Measurements from ENCODE around the gene TRPM1. TPM values are rescaled to one million over a fixed set of nuclear protein-coding genes. Genes with fewer than 3 reads are reported as not detected.
A peak's percentile ranks its signal among the peaks of the same experiment; 100 is the strongest.

Gene TRPM1
- total and polyA plus RNA-seq, 3 donors from 2014 or later: 3.6 to 4.4 (median 4.4) TPM

GRCh38 chr15:31070867-31071266 lies 30.7 kb downstream of the TRPM1 start:
- no peak for DNase-seq
- Histone ChIP-seq H3K4me1 (peaks cover 13% of the 10 kb centered on the region), H3K4me3 (no peak overlapping the region), H3K27ac (no peak overlapping the region), H3K27me3 (no peaks in the 10 kb centered on the region), H3K9me3 (no peaks in the 10 kb centered on the region), H3K36me3 (ENCODE audit: low read depth, missing control alignments) (no peaks in the 10 kb centered on the region)
- intact Hi-C loops (cut with DNase I; ENCODE audit: low total_unique reads): no loop called here
- TF ChIP-seq POLR2A (IDR thresholded peaks at IDR 0.05): no peak
- no peak for TF ChIP-seq CTCF (IDR thresholded peaks at IDR 0.05)
- WGBS, 2 donors: 83 to 91% methylated on average over 2 of the region's 2 CpGs

- Histone ChIP-seq H3K27me3 (no peaks in the 10 kb centered on the region), H3K27ac (no peak overlapping the region), H3K4me1 (peaks cover 13% of the 10 kb centered on the region), H3K36me3 (ENCODE audit: low read depth, missing control alignments) (no peaks in the 10 kb centered on the region), H3K9me3 (no peaks in the 10 kb centered on the region), H3K4me3 (no peak overlapping the region)
- TF ChIP-seq CTCF (IDR thresholded peaks at IDR 0.05) (no peak), POLR2A (IDR thresholded peaks at IDR 0.05) (no peak)
- DNase-seq: peak; percentile 76
- 43 to 46% methylated on average over 6 of the region's 6 CpGs for WGBS, 2 donors
- intact Hi-C loops (cut with DNase I; ENCODE audit: low total_unique reads): no loop called here
Observed at GRCh38 chr15:31069360-31070000, 32.0 kb downstream of the TRPM1 start.

GRCh38 chr15:31067890-31068603 lies 33.5 kb downstream of the TRPM1 start:
- no peak overlapping the region for H3K4me3 ChIP-seq
- H3K27ac ChIP-seq: no peak overlapping the region
- no peaks in the 10 kb centered on the region for H3K9me3 ChIP-seq
- TF ChIP-seq CTCF (IDR thresholded peaks at IDR 0.05) (no peak), POLR2A (IDR thresholded peaks at IDR 0.05) (no peak)
- peaks cover 13% of the 10 kb centered on the region for H3K4me1 ChIP-seq
- no peaks in the 10 kb centered on the region for H3K36me3 ChIP-seq (ENCODE audit: low read depth, missing control alignments)
- DNase-seq: no peak
- intact Hi-C loops (cut with DNase I; ENCODE audit: low total_unique reads): no loop called here
- 91 to 94% methylated on average over 11 of the region's 11 CpGs for WGBS, 2 donors
- no peaks in the 10 kb centered on the region for H3K27me3 ChIP-seq

- H3K4me3 ChIP-seq: no peak overlapping the region
- intact Hi-C loops (cut with DNase I; ENCODE audit: low total_unique reads): no loop called here
- TF ChIP-seq CTCF (IDR thresholded peaks at IDR 0.05) (no peak), POLR2A (IDR thresholded peaks at IDR 0.05) (no peak)
- WGBS, 2 donors: 96 to 98% methylated on average over 6 of the region's 6 CpGs
- no peak for DNase-seq
- no peaks in the 10 kb centered on the region for H3K9me3 ChIP-seq
- no peak overlapping the region for H3K27ac ChIP-seq
- no peaks in the 10 kb centered on the region for H3K36me3 ChIP-seq (ENCODE audit: low read depth, missing control alignments)
- no peaks in the 10 kb centered on the region for H3K27me3 ChIP-seq
- H3K4me1 ChIP-seq: peaks cover 13% of the 10 kb centered on the region
Observed at GRCh38 chr15:31065824-31066223, 35.7 kb downstream of the TRPM1 start.
